Spinal cord (tissue), 10 donors: ENCODE results near the gene ACACB. TPM values are rescaled to one million over a fixed set of nuclear protein-coding genes. Genes with fewer than 3 reads are reported as not detected.

Experiments
- DNase-seq, 6 donors: peaks; one replicate each; pipeline versions ENCODE4 v3.0.0 to v3.0.0-alpha.2; 2013 to 2015; ENCODE audit warnings: low spot score in 6 of 6, low read depth in 4 of 6
- H3K27ac ChIP-seq: one replicate; pipeline ENCODE4 v1.5.1; 2013; ENCODE audit warnings: low read depth, low read length, control low read depth
- H3K27me3 ChIP-seq: one replicate; pipeline ENCODE4 v1.6.1; 2013; ENCODE audit warnings: low read length; ENCODE audit not compliant: control insufficient read depth, insufficient read depth
- H3K36me3 ChIP-seq: one replicate; pipeline ENCODE4 v1.6.1; 2013; ENCODE audit warnings: low read length; ENCODE audit not compliant: control insufficient read depth, insufficient read depth
- H3K4me1 ChIP-seq: one replicate; pipeline ENCODE4 v1.6.1; 2013; ENCODE audit warnings: low read length; ENCODE audit not compliant: control insufficient read depth, insufficient read depth
- H3K4me3 ChIP-seq: one replicate; pipeline ENCODE4 v1.5.1; 2013; ENCODE audit warnings: low read depth, low read length, control low read depth
- H3K9me3 ChIP-seq: one replicate; pipeline ENCODE4 v1.6.1; 2013; ENCODE audit warnings: low read length; ENCODE audit not compliant: control insufficient read depth, insufficient read depth
- WGBS: methylation state at CpG from one replicate; pipeline ENCODE4 v1.1.5; 2013; ENCODE audit warnings: missing lambda C conversion rate; ENCODE audit not compliant: insufficient coverage; 5-methylcytosine and 5-hydroxymethylcytosine counted together
- polyA plus RNA-seq, 2 donors: library from polyadenylated mRNA; unstranded; fragments of 120-200 nt; gene quantifications; one replicate each; pipeline ENCODE4 v1.2.1, GENCODE V29; 2013; ENCODE audit not compliant: insufficient read length in 2 of 2
- total RNA-seq, 2 donors: library from RNA; depleted of rRNA in 1 of 2; stranded (reverse); fragments of 120-200 nt in 1 of 2; fragments of >200 nt in 1 of 2; gene quantifications; one replicate each; pipeline versions ENCODE4 v1.2.3 to v1.2.4, GENCODE V29; 2013 to 2014
- donor health status: healthy.

The ACACB gene
- total and polyA plus RNA-seq, 4 donors, result 8.3 to 18.6 (median 14.3) TPM

GRCh38 chr12:109305547-109305946 lies 189.2 kb downstream of the ACACB start:
- no peak for DNase-seq
- H3K36me3 ChIP-seq, result no peaks in the 10 kb centered on the region
- peaks cover 38% of the 10 kb centered on the region for H3K27me3 ChIP-seq
- WGBS, result 82% methylated on average over 5 of the region's 6 CpGs
- no peak overlapping the region for H3K4me3 ChIP-seq
- H3K9me3 ChIP-seq, result no peaks in the 10 kb centered on the region
- H3K4me1 ChIP-seq, result peaks cover 13% of the 10 kb centered on the region
- H3K27ac ChIP-seq, result no peak overlapping the region

- 42% methylated on average over 8 of the region's 9 CpGs for WGBS
- Histone ChIP-seq H3K27me3 (peaks cover 47% of the 10 kb centered on the region), H3K4me3 (no peak overlapping the region), H3K4me1 (peaks cover 14% of the 10 kb centered on the region), H3K36me3 (no peaks in the 10 kb centered on the region), H3K27ac (no peak overlapping the region), H3K9me3 (no peaks in the 10 kb centered on the region)
- no peak for DNase-seq
Measured at GRCh38 chr12:109307051-109307450, 190.7 kb downstream of the ACACB start.

GRCh38 chr12:109308534-109309380 lies 192.4 kb downstream of the ACACB start, which contains the start of gene FOXN4:
Gene FOXN4, minus strand, starts transcription at chr12:109309284. Its CDS starts 963 bp downstream, at chr12:109308321.
- Histone ChIP-seq H3K27me3 (peaks cover 51% of the 10 kb centered on the region), H3K27ac (no peak within 1 kb of the TSS), H3K36me3 (no peaks in the 10 kb centered on the region), H3K4me1 (peaks cover 14% of the 10 kb centered on the region), H3K9me3 (no peaks in the 10 kb centered on the region), H3K4me3 (peak within 1 kb of the TSS; percentile 39)
- DNase-seq, result peak in 2 of 6 donors; percentile 32 to 59
- whole genome bisulfite sequencing, result under 1% methylated on average over 31 of the region's 43 CpGs

GRCh38 chr12:109309381-109310246 lies 193.2 kb downstream of the ACACB start:
- H3K4me3 ChIP-seq, result peak overlapping the region; percentile 39

GRCh38 chr12:109310247-109311125 lies 194.1 kb downstream of the ACACB start:
- no peaks in the 10 kb centered on the region for H3K36me3 ChIP-seq
- WGBS, result under 1% methylated on average over 28 of the region's 33 CpGs
- H3K4me1 ChIP-seq, result peaks cover 14% of the 10 kb centered on the region
- H3K4me3 ChIP-seq, result peak overlapping the region; percentile 27
- no peaks in the 10 kb centered on the region for H3K9me3 ChIP-seq
- peak in 2 of 6 donors; percentile 13 to 57 for DNase-seq
- peaks cover 52% of the 10 kb centered on the region for H3K27me3 ChIP-seq
- no peak overlapping the region for H3K27ac ChIP-seq

More at GRCh38 chr12:109309381-109310246, 193.2 kb downstream of the ACACB start:
- Histone ChIP-seq H3K4me1 (peaks cover 14% of the 10 kb centered on the region), H3K27ac (no peak overlapping the region), H3K27me3 (peaks cover 51% of the 10 kb centered on the region), H3K9me3 (no peaks in the 10 kb centered on the region), H3K36me3 (no peaks in the 10 kb centered on the region)
- under 1% methylated on average over 94 of the region's 99 CpGs for WGBS
- DNase-seq, result peak in 2 of 6 donors; percentile 24 to 76

Other genes with a start within 250 kb of the ACACB start
- gene DAO, start 236.5 kb upstream of the ACACB start, total RNA-seq, result under 1 TPM in 1 of 2 donors, not detected in 1; 0.40 TPM
- gene DAO, start 236.5 kb upstream of the ACACB start, polyA plus RNA-seq, result 1 to 10 TPM in 1 of 2 donors, under 1 TPM in 1; 0.24 to 1.4 TPM
- gene SVOP, start 95.5 kb upstream of the ACACB start, total RNA-seq, result 10 to 100 TPM in 1 of 2 donors, 1 to 10 TPM in 1; 8.7 to 27.3 TPM
- 10 to 100 TPM; 31.6 to 33.5 TPM for gene SVOP, start 95.5 kb upstream of the ACACB start, polyA plus RNA-seq
- 10 to 100 TPM; 16.3 to 22.7 TPM for gene USP30, start 64.0 kb upstream of the ACACB start, total RNA-seq
- 10 to 100 TPM; 24.2 to 25.2 TPM for gene USP30, start 64.0 kb upstream of the ACACB start, polyA plus RNA-seq
- gene ALKBH2, start 23.1 kb upstream of the ACACB start, total RNA-seq, result 10 to 100 TPM; 14.2 to 26.7 TPM
- 10 to 100 TPM; 30.1 to 33.9 TPM for gene ALKBH2, start 23.1 kb upstream of the ACACB start, polyA plus RNA-seq
- gene UNG, start 19.0 kb upstream of the ACACB start, total RNA-seq, result 10 to 100 TPM; 19.4 to 29.5 TPM
- 10 to 100 TPM; 30.0 to 30.9 TPM for gene UNG, start 19.0 kb upstream of the ACACB start, polyA plus RNA-seq
- under 1 TPM in 1 of 2 donors, not detected in 1; 0.33 TPM for gene FOXN4, start 192.7 kb downstream of the ACACB start, total RNA-seq
- gene FOXN4, start 192.7 kb downstream of the ACACB start, polyA plus RNA-seq, result 1 to 10 TPM; 1.3 to 1.4 TPM
- under 1 TPM in 1 of 2 donors, not detected in 1; 0.28 TPM for gene MYO1H, start 231.3 kb downstream of the ACACB start, total RNA-seq
- under 1 TPM; 0.30 to 0.90 TPM for gene MYO1H, start 231.3 kb downstream of the ACACB start, polyA plus RNA-seq